Measurements from ENCODE around the gene RELCH. TPM values are rescaled to one million over a fixed set of nuclear protein-coding genes. Genes with fewer than 3 reads are reported as not detected.

Gene RELCH
- total and polyA plus RNA-seq, 2 of the 13 experiments (the other 11 are each of a cell fraction or from before 2014, with no cell fraction given) = 5.6 to 31.7 TPM

GRCh38 chr18:62280786-62281185 is 93.7 kb downstream of the RELCH start:
- no peak overlapping the region for H3K9ac ChIP-seq (ENCODE audit: insufficient read depth, low read depth, low read length)
- TF ChIP-seq NCOA1 (CRISPR knock-in tag; IDR thresholded peaks at IDR 0.05) = no peak
- no peak for TF ChIP-seq ZKSCAN8 (CRISPR knock-in tag; IDR thresholded peaks at IDR 0.05; ENCODE audit: borderline replicate concordance)
- TF ChIP-seq ATF1 (CRISPR knock-in tag; IDR thresholded peaks at IDR 0.05) = no peak
- H3K9me3 ChIP-seq (ENCODE audit: low read length) = no peaks in the 10 kb centered on the region
- ATAC-seq (no peak), FAIRE-seq (no peak), DNase-seq (ENCODE audit: low spot score) (no peak)
- BruUV-seq (replicated peaks) = no TSS peak
- no peak overlapping the region for H2AFZ ChIP-seq (ENCODE audit: low read length)
- no peak overlapping the region for H3K4me2 ChIP-seq (ENCODE audit: low read depth, low read length)
- POLR2A ChIA-PET = no interaction called here
- H3K4me1 ChIP-seq (ENCODE audit: insufficient read depth, low read length) = no peaks in the 10 kb centered on the region
- intact Hi-C loops (cut with micrococcal nuclease; ENCODE audit: unreplicated experiment) = no loop called here
- no peaks in the 10 kb centered on the region for H3K79me2 ChIP-seq (ENCODE audit: insufficient read depth, low read length)
- WGBS (ENCODE audit: low lambda C conversion rate) = 100% methylated on average over 1 of the region's 1 CpG
- in situ Hi-C loops (cut with HindIII; ENCODE audit: extremely low pct_ligation_motif_present, low pct_unique_long_range_greater_than_20kb) = no loop called here
- H3K4me3 ChIP-seq (replicated peaks in 1 of 3; ENCODE audit: insufficient read depth in 1 of 3, low read depth in 2 of 3, low read length in 3 of 3) = no peak overlapping the region
- no peak overlapping the region for H3K27ac ChIP-seq (ENCODE audit: extremely low read length, insufficient read depth, low read length)
- peaks cover 3 to 32% of the 10 kb centered on the region in 2 experiments for H3K36me3 ChIP-seq (replicated peaks in 1 of 2; ENCODE audit: control insufficient read depth in 1 of 2, insufficient read depth in 2 of 2, low read length in 2 of 2)
- CTCF ChIA-PET (ENCODE audit: low intra/inter-chr PET ratio, low total read pairs) = no interaction called here
- H3K27me3 ChIP-seq (ENCODE audit: control insufficient read depth in 1 of 2, insufficient read depth in 2 of 2, low read length in 2 of 2) = no peaks in the 10 kb centered on the region; a peak in 1 of 5 replicates
- no peaks in the 10 kb centered on the region for H4K20me1 ChIP-seq (ENCODE audit: insufficient read depth, low read length)

DNA sequence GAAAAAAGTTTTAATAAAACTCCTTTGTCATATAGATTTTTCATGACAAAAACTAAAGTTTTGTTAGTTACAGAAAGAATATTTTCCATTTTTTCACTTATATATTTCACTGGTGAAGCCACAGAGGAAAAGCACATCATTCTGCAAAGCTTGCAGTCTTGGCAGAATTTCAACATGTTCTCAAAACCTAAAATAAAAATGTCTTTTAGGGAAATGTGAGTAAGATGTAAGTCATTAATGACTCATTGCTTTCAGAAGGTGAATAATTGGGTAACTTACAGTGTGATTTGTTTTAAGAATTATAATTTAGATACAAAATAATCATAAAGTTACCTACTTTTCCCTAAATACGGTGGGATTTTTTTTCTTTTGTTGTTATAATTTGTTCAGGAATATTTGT is 94.6 kb downstream of the RELCH start:
- H3K4me3 ChIP-seq (replicated peaks in 1 of 3; ENCODE audit: insufficient read depth in 1 of 3, low read depth in 2 of 3, low read length in 3 of 3) = no peak overlapping the region
- H3K9me3 ChIP-seq (ENCODE audit: low read length) = no peaks in the 10 kb centered on the region
- H3K9ac ChIP-seq (ENCODE audit: insufficient read depth, low read depth, low read length) = no peak overlapping the region
- H3K4me1 ChIP-seq (ENCODE audit: insufficient read depth, low read length) = peaks cover 6% of the 10 kb centered on the region; the same call in 1 of the 2 replicates
- H3K4me2 ChIP-seq (ENCODE audit: low read depth, low read length) = no peak overlapping the region
- no TSS peak for BruUV-seq (replicated peaks)
- no peak overlapping the region for H3K27ac ChIP-seq (ENCODE audit: extremely low read length, insufficient read depth, low read length)
- POLR2A ChIA-PET = no interaction called here
- FAIRE-seq (no peak), ATAC-seq (no peak), DNase-seq (ENCODE audit: low spot score) (no peak)
- intact Hi-C loops (cut with micrococcal nuclease; ENCODE audit: unreplicated experiment) = no loop called here
- H2AFZ ChIP-seq (ENCODE audit: low read length) = no peak overlapping the region
- H3K79me2 ChIP-seq (ENCODE audit: insufficient read depth, low read length) = no peaks in the 10 kb centered on the region
- CTCF ChIA-PET (ENCODE audit: low intra/inter-chr PET ratio, low total read pairs) = no interaction called here
- no peaks in the 10 kb centered on the region; a peak in 1 of 5 replicates for H3K27me3 ChIP-seq (ENCODE audit: control insufficient read depth in 1 of 2, insufficient read depth in 2 of 2, low read length in 2 of 2)
- WGBS (ENCODE audit: low lambda C conversion rate) = 98% methylated on average over 1 of the region's 1 CpG
- in situ Hi-C loops (cut with HindIII; ENCODE audit: extremely low pct_ligation_motif_present, low pct_unique_long_range_greater_than_20kb) = no loop called here
- no peaks in the 10 kb centered on the region for H4K20me1 ChIP-seq (ENCODE audit: insufficient read depth, low read length)
- H3K36me3 ChIP-seq (replicated peaks in 1 of 2; ENCODE audit: control insufficient read depth in 1 of 2, insufficient read depth in 2 of 2, low read length in 2 of 2) = peaks cover 3 to 27% of the 10 kb centered on the region in 2 experiments; a peak in 4 of 5 replicates
- no peak for TF ChIP-seq CERS6 (CRISPR knock-in tag; IDR thresholded peaks at IDR 0.05)
- no peak for TF ChIP-seq ZNF564 (CRISPR knock-in tag; IDR thresholded peaks at IDR 0.05)
- TF ChIP-seq TSC22D2 (CRISPR knock-in tag; IDR thresholded peaks at IDR 0.05; ENCODE audit: borderline replicate concordance) = no peak
- TF ChIP-seq, protein P1, sequence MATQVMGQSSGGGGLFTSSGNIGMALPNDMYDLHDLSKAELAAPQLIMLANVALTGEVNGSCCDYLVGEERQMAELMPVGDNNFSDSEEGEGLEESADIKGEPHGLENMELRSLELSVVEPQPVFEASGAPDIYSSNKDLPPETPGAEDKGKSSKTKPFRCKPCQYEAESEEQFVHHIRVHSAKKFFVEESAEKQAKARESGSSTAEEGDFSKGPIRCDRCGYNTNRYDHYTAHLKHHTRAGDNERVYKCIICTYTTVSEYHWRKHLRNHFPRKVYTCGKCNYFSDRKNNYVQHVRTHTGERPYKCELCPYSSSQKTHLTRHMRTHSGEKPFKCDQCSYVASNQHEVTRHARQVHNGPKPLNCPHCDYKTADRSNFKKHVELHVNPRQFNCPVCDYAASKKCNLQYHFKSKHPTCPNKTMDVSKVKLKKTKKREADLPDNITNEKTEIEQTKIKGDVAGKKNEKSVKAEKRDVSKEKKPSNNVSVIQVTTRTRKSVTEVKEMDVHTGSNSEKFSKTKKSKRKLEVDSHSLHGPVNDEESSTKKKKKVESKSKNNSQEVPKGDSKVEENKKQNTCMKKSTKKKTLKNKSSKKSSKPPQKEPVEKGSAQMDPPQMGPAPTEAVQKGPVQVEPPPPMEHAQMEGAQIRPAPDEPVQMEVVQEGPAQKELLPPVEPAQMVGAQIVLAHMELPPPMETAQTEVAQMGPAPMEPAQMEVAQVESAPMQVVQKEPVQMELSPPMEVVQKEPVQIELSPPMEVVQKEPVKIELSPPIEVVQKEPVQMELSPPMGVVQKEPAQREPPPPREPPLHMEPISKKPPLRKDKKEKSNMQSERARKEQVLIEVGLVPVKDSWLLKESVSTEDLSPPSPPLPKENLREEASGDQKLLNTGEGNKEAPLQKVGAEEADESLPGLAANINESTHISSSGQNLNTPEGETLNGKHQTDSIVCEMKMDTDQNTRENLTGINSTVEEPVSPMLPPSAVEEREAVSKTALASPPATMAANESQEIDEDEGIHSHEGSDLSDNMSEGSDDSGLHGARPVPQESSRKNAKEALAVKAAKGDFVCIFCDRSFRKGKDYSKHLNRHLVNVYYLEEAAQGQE (IDR thresholded peaks at IDR 0.05; ENCODE audit: borderline replicate concordance in 1 of 2, low read depth in 1 of 2, low read length in 2 of 2) = no peak
- no peak for TF ChIP-seq TFE3 (CRISPR knock-in tag; IDR thresholded peaks at IDR 0.05)
- TF ChIP-seq EEA1 (CRISPR knock-in tag; IDR thresholded peaks at IDR 0.05; ENCODE audit: borderline replicate concordance) = no peak
- TF ChIP-seq TAF1 (CRISPR knock-in tag; IDR thresholded peaks at IDR 0.05) = no peak
- no peak for TF ChIP-seq HES4 (CRISPR knock-in tag; IDR thresholded peaks at IDR 0.05; ENCODE audit: borderline replicate concordance)
- no peak for TF ChIP-seq GFI1 (CRISPR knock-in tag; IDR thresholded peaks at IDR 0.05; ENCODE audit: borderline replicate concordance)
